ENCODE measurements around the gene NT5C1A. TPM values are rescaled to one million over a fixed set of nuclear protein-coding genes. Genes with fewer than 3 reads are reported as not detected.

NT5C1A gene
- total and polyA plus RNA-seq, 11 donors = 2.0 to 46.6 (median 17.2) TPM

GRCh38 chr1:39690794-39691382 is 19.0 kb upstream of the NT5C1A start:
- Histone ChIP-seq H3K27ac (no peak overlapping the region), H3K9me3 (no peaks in the 10 kb centered on the region), H3K27me3 (peaks cover 0 to 72% (median 26%) of the 10 kb centered on the region in 9 donors), H3K4me1 (peaks cover 2 to 27% (median 16%) of the 10 kb centered on the region in 12 donors), H3K36me3 (no peaks in the 10 kb centered on the region), H3K4me3 (peak overlapping the region in 10 of 12 donors; percentile 22 to 57 (median 40))
- intact Hi-C loops (cut with DNase I) = no loop called here
- DNase-seq (no peak), ATAC-seq (no peak)
- 13 to 25% (median 17%) methylated on average over 16 to 28 of the region's 28 CpGs for WGBS, 4 donors
- TF ChIP-seq, protein P1, sequence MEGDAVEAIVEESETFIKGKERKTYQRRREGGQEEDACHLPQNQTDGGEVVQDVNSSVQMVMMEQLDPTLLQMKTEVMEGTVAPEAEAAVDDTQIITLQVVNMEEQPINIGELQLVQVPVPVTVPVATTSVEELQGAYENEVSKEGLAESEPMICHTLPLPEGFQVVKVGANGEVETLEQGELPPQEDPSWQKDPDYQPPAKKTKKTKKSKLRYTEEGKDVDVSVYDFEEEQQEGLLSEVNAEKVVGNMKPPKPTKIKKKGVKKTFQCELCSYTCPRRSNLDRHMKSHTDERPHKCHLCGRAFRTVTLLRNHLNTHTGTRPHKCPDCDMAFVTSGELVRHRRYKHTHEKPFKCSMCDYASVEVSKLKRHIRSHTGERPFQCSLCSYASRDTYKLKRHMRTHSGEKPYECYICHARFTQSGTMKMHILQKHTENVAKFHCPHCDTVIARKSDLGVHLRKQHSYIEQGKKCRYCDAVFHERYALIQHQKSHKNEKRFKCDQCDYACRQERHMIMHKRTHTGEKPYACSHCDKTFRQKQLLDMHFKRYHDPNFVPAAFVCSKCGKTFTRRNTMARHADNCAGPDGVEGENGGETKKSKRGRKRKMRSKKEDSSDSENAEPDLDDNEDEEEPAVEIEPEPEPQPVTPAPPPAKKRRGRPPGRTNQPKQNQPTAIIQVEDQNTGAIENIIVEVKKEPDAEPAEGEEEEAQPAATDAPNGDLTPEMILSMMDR (IDR thresholded peaks at IDR 0.05) = no peak
- TF ChIP-seq POLR2A (IDR thresholded peaks at IDR 0.05) = no peak

DNA sequence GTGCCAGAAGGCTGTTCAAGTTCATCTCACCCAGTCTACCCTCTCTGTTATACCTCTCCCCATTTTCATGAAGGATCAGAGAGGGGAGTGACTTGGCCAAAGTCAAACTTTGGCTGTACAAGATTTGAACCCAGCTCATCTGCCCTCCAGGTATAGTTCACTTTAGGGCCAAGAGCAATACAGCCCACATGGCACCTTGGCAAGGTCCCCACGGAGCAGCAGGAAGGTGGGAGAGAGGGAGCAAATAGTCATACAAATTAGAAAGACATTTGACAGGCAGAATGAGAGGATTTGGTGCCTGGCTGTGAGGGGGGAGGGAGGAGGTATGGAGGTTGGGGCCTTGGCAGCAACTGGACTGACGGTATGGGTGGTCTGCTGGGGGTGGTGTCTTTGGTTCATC is 18.3 kb upstream of the NT5C1A start:
- WGBS, 4 donors = 41 to 86% (median 65%) methylated on average over 2 of the region's 2 CpGs
- intact Hi-C loops (cut with DNase I) = no loop called here
- DNase-seq = no peak
- no peak overlapping the region for H3K4me3 ChIP-seq
- no peaks in the 10 kb centered on the region for H3K36me3 ChIP-seq
- H3K9me3 ChIP-seq = no peaks in the 10 kb centered on the region
- no peak overlapping the region for H3K27ac ChIP-seq
- TF ChIP-seq, protein P1 (IDR thresholded peaks at IDR 0.05) = no peak
- TF ChIP-seq POLR2A (IDR thresholded peaks at IDR 0.05) = no peak
- peaks cover 0 to 73% (median 26%) of the 10 kb centered on the region in 9 donors for H3K27me3 ChIP-seq
- peaks cover 2 to 27% (median 16%) of the 10 kb centered on the region in 12 donors for H3K4me1 ChIP-seq
- no peak for ATAC-seq

- Histone ChIP-seq H3K4me1 (peaks cover 2 to 27% (median 16%) of the 10 kb centered on the region in 12 donors), H3K27ac (no peak overlapping the region), H3K9me3 (no peaks in the 10 kb centered on the region), H3K36me3 (no peaks in the 10 kb centered on the region), H3K27me3 (peaks cover 0 to 75% (median 30%) of the 10 kb centered on the region in 9 donors), H3K4me3 (no peak overlapping the region)
- ATAC-seq (no peak), DNase-seq (no peak)
- intact Hi-C loops (cut with DNase I) = no loop called here
- TF ChIP-seq POLR2A (IDR thresholded peaks at IDR 0.05) = no peak
These were observed 17.7 kb upstream of the NT5C1A start for GRCh38 chr1:39689635-39690034.

GRCh38 chr1:39689214-39689613 is 17.3 kb upstream of the NT5C1A start:
- intact Hi-C loops (cut with DNase I) = no loop called here
- WGBS, 4 donors = 39 to 60% (median 43%) methylated on average over 2 of the region's 2 CpGs
- no peak overlapping the region for H3K27ac ChIP-seq
- no peak for DNase-seq
- no peak overlapping the region for H3K4me3 ChIP-seq
- H3K27me3 ChIP-seq = peaks cover 0 to 77% (median 30%) of the 10 kb centered on the region in 9 donors
- peaks cover 2 to 27% (median 16%) of the 10 kb centered on the region in 12 donors for H3K4me1 ChIP-seq
- H3K36me3 ChIP-seq = no peaks in the 10 kb centered on the region
- H3K9me3 ChIP-seq = no peaks in the 10 kb centered on the region
- TF ChIP-seq, protein P1 (IDR thresholded peaks at IDR 0.05) = no peak
- no peak for TF ChIP-seq POLR2A (IDR thresholded peaks at IDR 0.05)
- no peak for ATAC-seq

- no peak for TF ChIP-seq POLR2A (IDR thresholded peaks at IDR 0.05)
- TF ChIP-seq, protein P1 (IDR thresholded peaks at IDR 0.05) = no peak
- no peak overlapping the region for H3K4me3 ChIP-seq
- H3K27me3 ChIP-seq = peaks cover 4 to 77% (median 30%) of the 10 kb centered on the region in 9 donors
- WGBS, 4 donors = 77 to 91% (median 82%) methylated on average over 3 of the region's 3 CpGs
- no peak overlapping the region for H3K27ac ChIP-seq
- peaks cover 2 to 27% (median 16%) of the 10 kb centered on the region in 12 donors for H3K4me1 ChIP-seq
- intact Hi-C loops (cut with DNase I) = no loop called here
- ATAC-seq (no peak), DNase-seq (no peak)
- H3K9me3 ChIP-seq = no peaks in the 10 kb centered on the region
- H3K36me3 ChIP-seq = no peaks in the 10 kb centered on the region
These were observed 16.8 kb upstream of the NT5C1A start for GRCh38 chr1:39688706-39689105.

Measured in heart left ventricle (tissue), 16 donors.